GM12878 (cell line): ENCODE measurements around the gene HK3. TPM values are rescaled to one million over a fixed set of nuclear protein-coding genes. Genes with fewer than 3 reads are reported as not detected.

Experiments used
- ATAC-seq: fragments of 200-7000 bp; cut with Tn5 transposase; 3 replicates; pipeline ENCODE4 v1.9.1; 2020; ENCODE audit warnings: mild to moderate bottlenecking, moderate library complexity
- BruUV-seq: library from RNA; stranded (reverse); fragments of 400-500 nt; replicated peaks from 2 replicates; lab custom pipeline; 2021; lab: Mats Ljungman, UMichigan
- CTCF ChIA-PET: fragments of 300-600 bp; sonication (Branson Sonifier 250); formaldehyde crosslinking; extraction: SDS; loops from one replicate; lab custom pipeline; 2021; ENCODE audit warnings: inconsistent platforms; lab: Yijun Ruan, JAX
- POLR2A ChIA-PET: fragments of 350-600 bp; formaldehyde crosslinking; extraction: SDS; loops from one replicate; lab custom pipeline; 2021; ENCODE audit warnings: inconsistent platforms; lab: Charles Lee
- RAD21 ChIA-PET: fragments of 300-600 bp; sonication (Branson Sonifier 250); formaldehyde crosslinking; loops from one replicate; lab custom pipeline; 2023; ENCODE audit warnings: antibody characterized with exemption; ENCODE audit not compliant: unreplicated experiment; lab: Charles Lee
- SMC1A ChIA-PET: fragments of 300-600 bp; sonication (Branson Sonifier 250); formaldehyde crosslinking; loops from one replicate; lab custom pipeline; 2023; ENCODE audit not compliant: unreplicated experiment, uncharacterized antibody; lab: Charles Lee
- DNase-seq: peaks from one replicate; pipeline ENCODE4 v3.0.0-alpha.2; 2011; ENCODE audit warnings: low read depth, low spot score
- FAIRE-seq: peaks from 3 replicates; lab custom pipeline; 2011; peaks lifted over from hg19 to GRCh38; lab: Jason Lieb, UNC
- H2AFZ ChIP-seq: 2 replicates; pipeline ENCODE4 v1.6.0; 2011; ENCODE audit warnings: low read depth, low read length, control low read depth; ENCODE audit not compliant: control insufficient read depth
- H3K27ac ChIP-seq: 2 replicates; pipeline ENCODE4 v1.5.1; 2011; ENCODE audit warnings: control low read depth; ENCODE audit not compliant: control insufficient read depth, insufficient read depth
- H3K27me3 ChIP-seq, 2 experiments: replicated peaks in 1 of 2; 2 replicates each; pipeline versions ENCODE4 v1.6.0 to v1.6.1; 2011; ENCODE audit warnings: low read length in 1 of 2; ENCODE audit not compliant: control insufficient read depth in 2 of 2, insufficient read depth in 2 of 2
- H3K36me3 ChIP-seq, 2 experiments: 2 replicates each; pipeline ENCODE4 v1.5.1; 2011; ENCODE audit warnings: low read length in 1 of 2; ENCODE audit not compliant: control insufficient read depth in 2 of 2, insufficient read depth in 2 of 2
- H3K4me1 ChIP-seq: 2 replicates; pipeline ENCODE4 v1.6.1; 2011; ENCODE audit warnings: mild to moderate bottlenecking, low read length, moderate library complexity, mixed read lengths; ENCODE audit not compliant: control insufficient read depth, insufficient read depth
- H3K4me2 ChIP-seq: 2 replicates; pipeline ENCODE4 v1.6.0; 2011; ENCODE audit warnings: control low read depth; ENCODE audit not compliant: control insufficient read depth, insufficient read depth
- H3K4me3 ChIP-seq: fragments of 200-600 bp; sonication (generic); 2 replicates; pipeline ENCODE4 v1.5.1; 2016
- H3K79me2 ChIP-seq: 2 replicates; pipeline ENCODE4 v1.6.0; 2011; ENCODE audit warnings: low read length; ENCODE audit not compliant: control insufficient read depth, insufficient read depth
- H3K9ac ChIP-seq: 2 replicates; pipeline ENCODE4 v1.8.0; 2011; ENCODE audit warnings: low read length, control low read depth, mixed read lengths; ENCODE audit not compliant: control insufficient read depth, insufficient read depth
- H3K9me3 ChIP-seq: replicated peaks from 3 replicates; pipeline ENCODE4 v1.5.1; 2011; ENCODE audit warnings: mild to moderate bottlenecking, low read length; ENCODE audit not compliant: control insufficient read depth, insufficient read depth
- H4K20me1 ChIP-seq: 2 replicates; pipeline ENCODE4 v1.6.0; 2011; ENCODE audit not compliant: control insufficient read depth, insufficient read depth
- CREM ChIP-seq: IDR thresholded peaks from 2 replicates; pipeline ENCODE4 v1.6.1; 2014; ENCODE audit warnings: antibody characterized with exemption, low read depth
- HCFC1 ChIP-seq: fragments of 150-350 bp; IDR thresholded peaks from 2 replicates; pipeline ENCODE4 v1.6.1; 2014; ENCODE audit warnings: low read length
- HDAC2 ChIP-seq: fragments of 200-600 bp; sonication (generic); IDR thresholded peaks from 2 replicates; pipeline ENCODE4 v1.6.1; 2017
- LARP7 ChIP-seq: fragments of 450-650 bp; IDR thresholded peaks from 2 replicates; pipeline ENCODE4 v1.6.1; 2017; ENCODE audit warnings: mild to moderate bottlenecking
- MAX ChIP-seq: IDR thresholded peaks from 2 replicates; pipeline ENCODE4 v1.6.1; 2012; ENCODE audit warnings: low read depth, low read length, improper control_type of control experiment
- NFIC ChIP-seq: IDR thresholded peaks from 2 replicates; pipeline ENCODE4 v1.6.1; 2012; ENCODE audit warnings: low read depth, mild to moderate bottlenecking, inconsistent platforms, low read length, moderate library complexity
- PML ChIP-seq: IDR thresholded peaks from 2 replicates; pipeline ENCODE4 v1.6.1; 2012; ENCODE audit warnings: low read length, inconsistent platforms
- RAD21 ChIP-seq: IDR thresholded peaks from 2 replicates; pipeline ENCODE4 v1.6.1; 2011; ENCODE audit warnings: mild to moderate bottlenecking, low read depth, low read length, moderate library complexity; ENCODE audit not compliant: insufficient read depth
- RELA ChIP-seq: fragments of 450-650 bp; IDR thresholded peaks from 2 replicates; pipeline ENCODE4 v1.8.0; 2014; ENCODE audit warnings: borderline replicate concordance; ENCODE audit not compliant: partially characterized antibody
- SIX5 ChIP-seq: IDR thresholded peaks from 2 replicates; pipeline ENCODE4 v1.6.1; 2011; ENCODE audit warnings: mild to moderate bottlenecking, low read depth, low read length, moderate library complexity; ENCODE audit not compliant: severe bottlenecking
- TCF3 ChIP-seq: IDR thresholded peaks from 2 replicates; pipeline ENCODE4 v1.6.1; 2012; ENCODE audit warnings: low read depth, mild to moderate bottlenecking, low read length, borderline replicate concordance; ENCODE audit not compliant: insufficient read depth
- YBX1 ChIP-seq: fragments of 450-650 bp; IDR thresholded peaks from 2 replicates; pipeline ENCODE4 v1.6.1; 2016; ENCODE audit warnings: antibody characterized with exemption
- WGBS: methylation state at CpG from one replicate; pipeline ENCODE4 v1.1.6; 2016; ENCODE audit warnings: low lambda C conversion rate; ENCODE audit not compliant: insufficient replicate concordance, insufficient coverage; ENCODE audit errors: missing lambda C conversion rate; 5-methylcytosine and 5-hydroxymethylcytosine counted together
- in situ Hi-C: fragments of 300-500 bp; cut with MboI; formaldehyde crosslinking; loops from 9 replicates; pipeline ENCODE4 v1.14.3; 2018; ENCODE audit warnings: mixed read lengths
- intact Hi-C: fragments of 100-400 bp; cut with micrococcal nuclease; formaldehyde crosslinking; loops from one replicate; pipeline ENCODE4 v1.14.2; 2022; ENCODE audit not compliant: unreplicated experiment
- polyA plus RNA-seq, 11 experiments: library from polyadenylated mRNA; depleted of rRNA in 4 of 11; unstranded in 6 of 11; stranded (reverse) in 5 of 11; fragments of >200 nt; fragmentation: Nextera tagmentation in 4 of 11; fragmentation: Illumina TruSeq in 1 of 11; extraction: Ambion mirVana in 4 of 11; extraction: Trizol in 1 of 11; gene quantifications; 1 replicate in 1 of 11; 2 replicates in 10 of 11; pipeline versions ENCODE4 v1.2.1 to v1.2.3, GENCODE V29; 2011 to 2016; ENCODE audit warnings: inconsistent platforms in 2 of 11, missing spikeins in 2 of 11, low read depth in 1 of 11
- total RNA-seq, 4 experiments: library from RNA; depleted of rRNA in 3 of 4; stranded (reverse); fragments of >200 nt in 3 of 4; fragmentation: Illumina TruSeq in 1 of 4; extraction: Trizol in 1 of 4; gene quantifications; 2 replicates each; pipeline versions ENCODE4 v1.2.1 to v1.2.3, GENCODE V29; 2013 to 2021

HK3 gene
- total and polyA plus RNA-seq, 10 of the 15 experiments (the other 5 are each of a cell fraction or from before 2014, with no cell fraction given): 0.13 to 1.3 (median 0.26) TPM; not detected in 4

GRCh38 chr5:176904276-176904675 lies 5.1 kb upstream of the HK3 start:
- H3K4me2 ChIP-seq: no peak overlapping the region
- DNase-seq (no peak), ATAC-seq (no peak), FAIRE-seq (no peak)
- CTCF ChIA-PET: interaction anchor here (1.4 kb wide), 1 partner anchor 244 kb away, joined by 3 read pairs; no protein-coding TSS in a partner anchor
- peaks cover 22 to 30% of the 10 kb centered on the region in 2 experiments for H3K36me3 ChIP-seq
- H3K4me1 ChIP-seq: peaks cover 10% of the 10 kb centered on the region
- 98% methylated on average over 3 of the region's 3 CpGs for WGBS
- no peak for TF ChIP-seq SIX5
- TF ChIP-seq NFIC: no peak
- TF ChIP-seq YBX1: no peak
- no peak for TF ChIP-seq PML
- TF ChIP-seq HDAC2: no peak
- no peak for TF ChIP-seq RAD21
- no peak for TF ChIP-seq TCF3
- TF ChIP-seq LARP7: no peak
- TF ChIP-seq RELA: no peak
- no peak for TF ChIP-seq HCFC1
- no peak for TF ChIP-seq CREM
- TF ChIP-seq MAX: no peak
- no peak overlapping the region for H2AFZ ChIP-seq
- BruUV-seq: no TSS peak
- H3K27ac ChIP-seq: no peak overlapping the region
- in situ Hi-C loops (no loop called here), intact Hi-C loops (loop anchor here (5.0 kb wide), 1 partner anchor 242 kb away; no protein-coding TSS in a partner anchor)
- POLR2A ChIA-PET: no interaction called here
- no peaks in the 10 kb centered on the region for H3K9me3 ChIP-seq
- no peaks in the 10 kb centered on the region for H4K20me1 ChIP-seq
- no peaks in the 10 kb centered on the region for H3K27me3 ChIP-seq
- H3K9ac ChIP-seq: no peak overlapping the region
- RAD21 ChIA-PET: no interaction called here
- no peaks in the 10 kb centered on the region for H3K79me2 ChIP-seq
- SMC1A ChIA-PET: no interaction called here
- no peak overlapping the region for H3K4me3 ChIP-seq
